Measurements from ENCODE around the gene CHID1.

CHID1 gene

GRCh38 chr11:932435-932834 lies 21.8 kb upstream of the CHID1 start:
- no peak for DNase-seq

GRCh38 chr11:931385-931784 lies 20.8 kb upstream of the CHID1 start:
- no peak for DNase-seq

- DNase-seq = no peak
Observed at GRCh38 chr11:929405-929804, 18.8 kb upstream of the CHID1 start.

GRCh38 chr11:928786-929185 lies 18.2 kb upstream of the CHID1 start:
- no peak for DNase-seq

- no peak for DNase-seq
Observed at GRCh38 chr11:927871-928270, 17.3 kb upstream of the CHID1 start.

GRCh38 chr11:926341-926916 lies 15.8 kb upstream of the CHID1 start:
- peak; percentile 55 for DNase-seq

- DNase-seq = peak; percentile 72
Observed at GRCh38 chr11:925496-926301, 15.1 kb upstream of the CHID1 start, which contains the start of gene AP2A2. AP2A2 (plus strand) TSS chr11:925870; CDS start chr11:926022, 152 bp downstream.

- no peak for DNase-seq
Observed at GRCh38 chr11:925158-925495, 14.5 kb upstream of the CHID1 start.

GRCh38 chr11:924406-925157 lies 14.0 kb upstream of the CHID1 start:
- no peak for DNase-seq

GRCh38 chr11:923691-924405 lies 13.2 kb upstream of the CHID1 start:
- DNase-seq = no peak

GRCh38 chr11:921921-922678 lies 11.5 kb upstream of the CHID1 start:
- DNase-seq = no peak

- DNase-seq = no peak
Observed at GRCh38 chr11:917426-917825, 6.8 kb upstream of the CHID1 start.

GRCh38 chr11:914747-915501 lies 4.3 kb upstream of the CHID1 start:
- DNase-seq = no peak

GRCh38 chr11:914204-914603 lies 3.6 kb upstream of the CHID1 start:
- no peak for DNase-seq

- no peak for DNase-seq
Observed at GRCh38 chr11:913043-913442, 2.4 kb upstream of the CHID1 start.

GRCh38 chr11:912266-912665 lies 1.7 kb upstream of the CHID1 start:
- no peak for DNase-seq

GRCh38 chr11:911890-912219 lies 1.2 kb upstream of the CHID1 start:
- no peak for DNase-seq

GRCh38 chr11:911031-911889 lies 650 bp upstream of the CHID1 start:
- no peak for DNase-seq

GRCh38 chr11:910044-910588 lies 494 bp downstream of the CHID1 start:
- no peak for DNase-seq

GRCh38 chr11:909406-909805 lies 1.2 kb downstream of the CHID1 start:
- DNase-seq = no peak

GRCh38 chr11:908273-908672 lies 2.3 kb downstream of the CHID1 start:
- DNase-seq = no peak

Data from kidney glomerular epithelial cell (primary cell).